K562 (cell line): ENCODE measurements around the gene EXTL1. TPM values are rescaled to one million over a fixed set of nuclear protein-coding genes. Genes with fewer than 3 reads are reported as not detected.

Source experiments
- ARNT ChIP-seq, 2 experiments: fragments of 450-650 bp; IDR thresholded peaks; 2 replicates each; pipeline ENCODE4 v1.6.1; 2016; ENCODE audit warnings: mild to moderate bottlenecking in 1 of 2
- FOXJ2 ChIP-seq: fragments of 200-800 bp; sonication (Bioruptor generic); IDR thresholded peaks from 2 replicates; pipeline ENCODE4 v1.6.1; 2016; ENCODE audit warnings: missing genetic modification characterization, missing compliant biosample characterization
- FOXJ3 ChIP-seq: sonication (generic); formaldehyde crosslinking; IDR thresholded peaks from 2 replicates; pipeline ENCODE4 v1.4.0; 2020; ENCODE audit warnings: mild to moderate bottlenecking, missing genetic modification reagents
- MAFF ChIP-seq: IDR thresholded peaks from 2 replicates; pipeline ENCODE4 v1.6.1; 2012; ENCODE audit warnings: low read length, improper control_type of control experiment
- MTA3 ChIP-seq: fragments of 450-650 bp; formaldehyde crosslinking; IDR thresholded peaks from 2 replicates; pipeline ENCODE4 v1.6.1; 2017; ENCODE audit warnings: mild to moderate bottlenecking, borderline replicate concordance
- NEUROD1 ChIP-seq: fragments of 150-350 bp; IDR thresholded peaks from 2 replicates; pipeline ENCODE4 v1.6.1; 2014; ENCODE audit warnings: borderline replicate concordance, low read length, low read depth; ENCODE audit not compliant: partially characterized antibody
- NR2C2 ChIP-seq, 2 experiments: fragments of 200-800 bp in 1 of 2; sonication (Bioruptor generic) in 1 of 2; sonication (generic) in 1 of 2; formaldehyde crosslinking in 1 of 2; IDR thresholded peaks; 2 replicates each; pipeline versions ENCODE4 v1.6.1 to v1.8.0; 2016 to 2022; ENCODE audit warnings: mild to moderate bottlenecking in 1 of 2, missing compliant biosample characterization in 1 of 2, missing genetic modification characterization in 1 of 2, missing genetic modification reagents in 1 of 2
- SETDB1 ChIP-seq: IDR thresholded peaks from one replicate; pipeline ENCODE4 v1.6.1; 2012; ENCODE audit warnings: low read length, control low read depth, inconsistent platforms
- SMARCE1 ChIP-seq: fragments of 450-650 bp; IDR thresholded peaks from 2 replicates; pipeline ENCODE4 v1.7.1; 2016; ENCODE audit warnings: mild to moderate bottlenecking
- SNIP1 ChIP-seq: fragments of 450-650 bp; IDR thresholded peaks from 2 replicates; pipeline ENCODE4 v1.7.1; 2017; ENCODE audit warnings: low read depth, mild to moderate bottlenecking
- SUPT5H ChIP-seq: fragments of 450-650 bp; IDR thresholded peaks from 2 replicates; pipeline ENCODE4 v1.6.1; 2016
- TARDBP ChIP-seq: fragments of 450-650 bp; IDR thresholded peaks from 2 replicates; pipeline ENCODE4 v1.6.1; 2016
- TSC22D4 ChIP-seq: fragments of 450-650 bp; IDR thresholded peaks from 2 replicates; pipeline ENCODE4 v1.6.1; 2016; ENCODE audit warnings: missing genetic modification characterization, missing biosample characterization, control low read depth
- ZNF263 ChIP-seq: sonication (generic); formaldehyde crosslinking; IDR thresholded peaks from 2 replicates; pipeline ENCODE4 v1.8.0; 2022; ENCODE audit warnings: mild to moderate bottlenecking, missing genetic modification reagents, borderline replicate concordance
- ZNF583 ChIP-seq: fragments of 250-450 bp; sonication (Bioruptor Pico); IDR thresholded peaks from 2 replicates; pipeline ENCODE4 v1.4.0; 2020
- ZNF644 ChIP-seq: fragments of 200-800 bp; sonication (Bioruptor generic); IDR thresholded peaks from 2 replicates; pipeline ENCODE4 v1.6.1; 2016; ENCODE audit warnings: low read depth, missing genetic modification characterization, missing compliant biosample characterization
- ZNF717 ChIP-seq: fragments of 250-450 bp; sonication (Bioruptor Pico); IDR thresholded peaks from 2 replicates; pipeline ENCODE4 v1.5.0; 2021
- polyA plus RNA-seq, 8 experiments: library from polyadenylated mRNA; depleted of rRNA in 4 of 8; stranded (reverse) in 5 of 8; unstranded in 3 of 8; fragments of >200 nt; fragmentation: Nextera tagmentation in 2 of 8; fragmentation: Illumina TruSeq in 1 of 8; extraction: Ambion mirVana in 2 of 8; extraction: Trizol in 1 of 8; gene quantifications; 2 replicates each; pipeline versions ENCODE4 v1.2.1 to v1.2.3, GENCODE V29; 2011 to 2014; ENCODE audit warnings: inconsistent platforms in 1 of 8, missing spikeins in 1 of 8
- total RNA-seq, 7 experiments: library from RNA; depleted of rRNA in 6 of 7; stranded (reverse); fragments of >200 nt in 6 of 7; fragmentation: Illumina TruSeq in 2 of 7; extraction: Trizol in 2 of 7; gene quantifications; 2 replicates each; pipeline versions ENCODE4 v1.2.1 to v1.2.3, GENCODE V29; 2011 to 2021; ENCODE audit warnings: low replicate concordance in 1 of 7
- TF ChIP-seq, protein P1 (sequence below): sonication (generic); formaldehyde crosslinking; IDR thresholded peaks from 2 replicates; pipeline ENCODE4 v1.9.0; 2022; ENCODE audit warnings: mild to moderate bottlenecking, missing genetic modification reagents
- TF ChIP-seq, protein P2 (sequence below): IDR thresholded peaks from 2 replicates; pipeline ENCODE4 v1.6.1; 2012; ENCODE audit warnings: low read depth, low read length, improper control_type of control experiment, borderline replicate concordance
- TF ChIP-seq, protein P3 (sequence below): fragments of 250-450 bp; sonication (Bioruptor Pico); IDR thresholded peaks from 2 replicates; pipeline ENCODE4 v1.4.0; 2020
- TF ChIP-seq, protein P4 (sequence below), 3 experiments: IDR thresholded peaks in 2 of 3; conservative IDR thresholded peaks in 1 of 3; 2 replicates each; pipeline ENCODE4 v1.5.1; 2011 to 2012; ENCODE audit warnings: low read length in 3 of 3, mild to moderate bottlenecking in 3 of 3, control low read depth in 2 of 3, improper control_type of control experiment in 1 of 3, inconsistent platforms in 1 of 3, low read depth in 1 of 3, mixed read lengths in 1 of 3, moderate library complexity in 1 of 3; ENCODE audit not compliant: insufficient read depth in 2 of 3
- TF ChIP-seq, protein P5 (sequence below): fragments of 450-650 bp; formaldehyde crosslinking; IDR thresholded peaks from 2 replicates; pipeline ENCODE4 v1.4.0; 2020; ENCODE audit warnings: mild to moderate bottlenecking, mixed read lengths

Gene EXTL1
- total and polyA plus RNA-seq, 9 of the 15 experiments (the other 6 are each of a cell fraction or from before 2014, with no cell fraction given) = 0.04 to 0.23 (median 0.08) TPM; not detected in 3

DNA sequence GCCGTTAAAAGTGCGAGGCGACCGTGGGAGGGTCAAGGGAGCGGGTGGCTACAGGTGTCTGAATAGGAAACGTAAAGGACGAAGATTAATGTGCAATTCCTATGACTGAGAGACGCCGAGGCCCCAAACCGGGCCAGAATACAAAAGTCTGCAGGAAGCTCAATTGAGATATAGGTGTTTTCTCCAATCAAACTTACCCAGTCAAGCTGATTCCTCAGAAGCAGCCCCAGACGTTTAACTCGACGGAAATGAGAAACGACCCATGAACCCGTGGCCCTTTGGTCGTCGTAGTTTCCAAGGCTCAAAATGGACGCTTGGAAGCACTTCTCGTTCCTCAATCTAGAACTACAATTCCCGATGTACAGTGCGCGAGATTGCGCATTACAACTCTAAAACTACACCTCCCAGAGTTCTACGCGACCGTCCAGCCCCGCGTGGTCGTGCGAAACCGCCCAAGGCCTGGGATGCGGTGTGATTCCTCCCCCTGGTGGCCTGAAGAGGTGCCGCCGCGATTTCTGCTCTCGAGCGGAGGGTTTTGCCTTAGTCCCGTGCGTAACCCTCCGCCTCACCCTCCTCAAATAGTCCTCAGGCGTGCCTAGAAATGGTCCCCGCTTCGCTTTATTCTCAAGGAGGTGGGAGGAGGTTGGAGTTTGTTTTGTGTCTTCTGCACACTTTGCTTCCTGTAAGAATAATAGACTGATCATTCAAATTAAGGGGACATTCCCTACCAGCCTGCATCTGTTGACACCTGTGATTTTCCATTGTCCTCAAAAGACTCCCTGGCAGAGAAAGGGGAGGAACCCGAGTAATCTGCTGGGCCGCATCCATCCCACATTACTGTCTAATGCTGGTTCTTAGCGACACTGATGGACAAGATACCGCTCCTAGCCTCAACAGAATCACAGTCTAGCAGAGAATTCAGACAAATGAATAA is 23.5 kb upstream of the EXTL1 start, which contains the start of gene PAFAH2 (continued):
- TF ChIP-seq ZNF644 (tag) (peak; percentile 99), MTA3 (peak; percentile 92), ZNF717 (CRISPR knock-in tag) (no peak), NR2C2 (CRISPR knock-in tag; IDR thresholded peaks at IDR 0.05) (peak; percentile 94), NR2C2 (tag; IDR thresholded peaks at IDR 0.05) (peak; percentile 94), SUPT5H (0 out of 2 replicates have a peak, but pooled peaks have one; percentile 11), FOXJ3 (CRISPR knock-in tag) (no peak), SETDB1 (peak; percentile 77), ZNF583 (CRISPR knock-in tag) (peak; percentile 82), TSC22D4 (tag) (no peak), FOXJ2 (tag) (peak; percentile 97), SNIP1 (no peak), ARNT (IDR thresholded peaks at IDR 0.05) (peak; percentile 96 to 97; a peak in 3 of 4 replicates), NEUROD1 (peak; percentile 80), MAFF (peak; percentile 27), ZNF263 (CRISPR knock-in tag) (peak; percentile 79; the same call in 1 of the 2 replicates), SMARCE1 (peak; percentile 74), TARDBP (peak; percentile 94)
- TF ChIP-seq, protein P1, sequence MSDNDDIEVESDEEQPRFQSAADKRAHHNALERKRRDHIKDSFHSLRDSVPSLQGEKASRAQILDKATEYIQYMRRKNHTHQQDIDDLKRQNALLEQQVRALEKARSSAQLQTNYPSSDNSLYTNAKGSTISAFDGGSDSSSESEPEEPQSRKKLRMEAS (CRISPR knock-in tag) = peak; percentile 97
- TF ChIP-seq, protein P2, sequence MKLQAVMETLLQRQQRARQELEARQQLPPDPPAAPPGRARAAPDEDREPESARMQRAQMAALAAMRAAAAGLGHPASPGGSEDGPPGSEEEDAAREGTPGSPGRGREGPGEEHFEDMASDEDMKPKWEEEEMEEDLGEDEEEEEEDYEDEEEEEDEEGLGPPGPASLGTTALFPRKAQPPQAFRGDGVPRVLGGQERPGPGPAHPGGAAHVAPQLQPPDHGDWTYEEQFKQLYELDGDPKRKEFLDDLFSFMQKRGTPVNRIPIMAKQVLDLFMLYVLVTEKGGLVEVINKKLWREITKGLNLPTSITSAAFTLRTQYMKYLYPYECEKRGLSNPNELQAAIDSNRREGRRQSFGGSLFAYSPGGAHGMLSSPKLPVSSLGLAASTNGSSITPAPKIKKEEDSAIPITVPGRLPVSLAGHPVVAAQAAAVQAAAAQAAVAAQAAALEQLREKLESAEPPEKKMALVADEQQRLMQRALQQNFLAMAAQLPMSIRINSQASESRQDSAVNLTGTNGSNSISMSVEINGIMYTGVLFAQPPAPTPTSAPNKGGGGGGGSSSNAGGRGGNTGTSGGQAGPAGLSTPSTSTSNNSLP = peak; percentile 82
- TF ChIP-seq, protein P3, sequence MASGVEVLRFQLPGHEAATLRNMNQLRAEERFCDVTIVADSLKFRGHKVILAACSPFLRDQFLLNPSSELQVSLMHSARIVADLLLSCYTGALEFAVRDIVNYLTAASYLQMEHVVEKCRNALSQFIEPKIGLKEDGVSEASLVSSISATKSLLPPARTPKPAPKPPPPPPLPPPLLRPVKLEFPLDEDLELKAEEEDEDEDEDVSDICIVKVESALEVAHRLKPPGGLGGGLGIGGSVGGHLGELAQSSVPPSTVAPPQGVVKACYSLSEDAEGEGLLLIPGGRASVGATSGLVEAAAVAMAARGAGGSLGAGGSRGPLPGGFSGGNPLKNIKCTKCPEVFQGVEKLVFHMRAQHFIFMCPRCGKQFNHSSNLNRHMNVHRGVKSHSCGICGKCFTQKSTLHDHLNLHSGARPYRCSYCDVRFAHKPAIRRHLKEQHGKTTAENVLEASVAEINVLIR (CRISPR knock-in tag) = peak; percentile 83
- TF ChIP-seq, protein P4, sequence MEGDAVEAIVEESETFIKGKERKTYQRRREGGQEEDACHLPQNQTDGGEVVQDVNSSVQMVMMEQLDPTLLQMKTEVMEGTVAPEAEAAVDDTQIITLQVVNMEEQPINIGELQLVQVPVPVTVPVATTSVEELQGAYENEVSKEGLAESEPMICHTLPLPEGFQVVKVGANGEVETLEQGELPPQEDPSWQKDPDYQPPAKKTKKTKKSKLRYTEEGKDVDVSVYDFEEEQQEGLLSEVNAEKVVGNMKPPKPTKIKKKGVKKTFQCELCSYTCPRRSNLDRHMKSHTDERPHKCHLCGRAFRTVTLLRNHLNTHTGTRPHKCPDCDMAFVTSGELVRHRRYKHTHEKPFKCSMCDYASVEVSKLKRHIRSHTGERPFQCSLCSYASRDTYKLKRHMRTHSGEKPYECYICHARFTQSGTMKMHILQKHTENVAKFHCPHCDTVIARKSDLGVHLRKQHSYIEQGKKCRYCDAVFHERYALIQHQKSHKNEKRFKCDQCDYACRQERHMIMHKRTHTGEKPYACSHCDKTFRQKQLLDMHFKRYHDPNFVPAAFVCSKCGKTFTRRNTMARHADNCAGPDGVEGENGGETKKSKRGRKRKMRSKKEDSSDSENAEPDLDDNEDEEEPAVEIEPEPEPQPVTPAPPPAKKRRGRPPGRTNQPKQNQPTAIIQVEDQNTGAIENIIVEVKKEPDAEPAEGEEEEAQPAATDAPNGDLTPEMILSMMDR (IDR thresholded peaks at IDR 0.05 in 2 of 3, conservative IDR thresholded peaks at IDR 0.05 in 1 of 3; ENCODE audit: insufficient read depth in 2 of 3, low read depth in 1 of 3, low read length in 3 of 3) = peak; percentile 98 to 100 (median 99)
- TF ChIP-seq, protein P5, sequence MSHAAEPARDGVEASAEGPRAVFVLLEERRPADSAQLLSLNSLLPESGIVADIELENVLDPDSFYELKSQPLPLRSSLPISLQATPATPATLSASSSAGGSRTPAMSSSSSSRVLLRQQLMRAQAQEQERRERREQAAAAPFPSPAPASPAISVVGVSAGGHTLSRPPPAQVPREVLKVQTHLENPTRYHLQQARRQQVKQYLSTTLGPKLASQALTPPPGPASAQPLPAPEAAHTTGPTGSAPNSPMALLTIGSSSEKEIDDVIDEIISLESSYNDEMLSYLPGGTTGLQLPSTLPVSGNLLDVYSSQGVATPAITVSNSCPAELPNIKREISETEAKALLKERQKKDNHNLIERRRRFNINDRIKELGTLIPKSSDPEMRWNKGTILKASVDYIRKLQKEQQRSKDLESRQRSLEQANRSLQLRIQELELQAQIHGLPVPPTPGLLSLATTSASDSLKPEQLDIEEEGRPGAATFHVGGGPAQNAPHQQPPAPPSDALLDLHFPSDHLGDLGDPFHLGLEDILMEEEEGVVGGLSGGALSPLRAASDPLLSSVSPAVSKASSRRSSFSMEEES (CRISPR knock-in tag) = no peak; the same call in 1 of the 2 replicates
